Measurements from ENCODE around the gene LETM1.

LETM1 gene

DNA sequence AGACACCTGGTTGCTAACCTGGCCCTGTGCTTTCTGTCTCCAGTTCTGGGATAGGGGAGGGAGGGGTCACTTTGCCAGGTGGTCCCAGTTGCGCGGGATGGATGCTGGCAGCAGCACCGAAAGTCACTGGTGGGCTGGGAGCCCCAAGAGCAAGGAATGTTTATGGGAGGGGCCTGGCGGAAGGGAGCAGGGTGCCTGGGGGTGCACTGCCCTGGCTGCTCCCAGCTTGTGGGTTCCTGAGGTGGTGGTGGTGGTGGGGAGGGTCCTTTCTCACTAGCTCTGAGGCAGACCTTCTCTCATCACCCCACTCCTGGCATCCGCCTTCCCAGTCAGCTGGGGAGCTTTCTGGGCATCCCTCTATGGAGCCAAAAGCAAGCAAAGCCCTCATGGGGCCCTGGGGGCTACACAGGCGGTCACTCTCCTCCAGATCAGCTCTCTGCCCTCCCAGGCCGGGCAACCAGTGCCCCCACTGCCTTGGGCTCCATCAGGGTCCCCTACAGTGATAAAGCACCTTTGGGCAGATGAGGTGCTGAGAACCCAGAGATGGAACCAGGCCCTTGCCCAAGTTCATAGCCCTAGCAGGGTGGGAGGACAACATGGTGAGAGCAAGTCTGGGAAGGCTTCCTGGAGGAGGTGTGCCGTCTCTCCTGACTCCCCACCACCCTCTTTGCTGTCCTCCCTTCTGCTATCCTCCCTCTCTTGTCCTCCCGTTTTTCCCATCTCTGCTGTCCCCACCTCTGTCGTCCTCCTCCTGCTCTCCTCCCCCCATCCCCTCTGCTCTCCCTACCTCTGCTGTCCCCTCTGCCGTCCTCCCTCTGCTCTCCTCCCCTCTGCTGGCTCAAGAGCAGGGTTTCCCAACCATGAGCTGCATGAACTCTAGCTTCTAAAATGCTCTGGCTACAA, 46.9 kb downstream of the LETM1 start:
- DNase-seq (ENCODE audit: low read depth in 1 of 2, low spot score in 1 of 2): no peak

DNA sequence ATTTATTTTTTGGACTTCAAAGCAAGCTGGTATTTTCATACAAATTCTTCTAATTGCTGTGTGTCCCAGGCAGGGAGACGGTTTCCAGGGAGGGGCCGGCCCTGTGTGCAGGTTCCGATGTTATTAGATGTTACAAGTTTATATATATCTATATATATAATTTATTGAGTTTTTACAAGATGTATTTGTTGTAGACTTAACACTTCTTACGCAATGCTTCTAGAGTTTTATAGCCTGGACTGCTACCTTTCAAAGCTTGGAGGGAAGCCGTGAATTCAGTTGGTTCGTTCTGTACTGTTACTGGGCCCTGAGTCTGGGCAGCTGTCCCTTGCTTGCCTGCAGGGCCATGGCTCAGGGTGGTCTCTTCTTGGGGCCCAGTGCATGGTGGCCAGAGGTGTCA, 47.6 kb downstream of the LETM1 start:
- no peak for DNase-seq (ENCODE audit: low read depth in 1 of 2, low spot score in 1 of 2)

DNA sequence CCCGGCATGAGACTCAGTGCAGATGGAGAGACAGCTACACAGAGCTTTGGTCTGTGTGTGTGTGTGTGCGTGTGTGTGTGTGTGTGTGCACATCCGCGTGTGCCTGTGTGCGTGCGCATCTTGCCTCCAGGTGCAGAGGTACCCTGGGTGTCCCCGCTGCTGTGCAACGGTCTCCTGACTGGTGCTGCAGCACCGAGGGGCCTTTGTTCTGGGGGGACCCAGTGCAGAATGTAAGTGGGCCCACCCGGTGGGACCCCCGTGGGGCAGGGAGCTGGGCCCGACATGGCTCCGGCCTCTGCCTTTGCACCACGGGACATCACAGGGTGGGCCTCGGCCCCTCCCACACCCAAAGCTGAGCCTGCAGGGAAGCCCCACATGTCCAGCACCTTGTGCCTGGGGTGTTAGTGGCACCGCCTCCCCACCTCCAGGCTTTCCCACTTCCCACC, 48.6 kb downstream of the LETM1 start:
- DNase-seq (ENCODE audit: low read depth in 1 of 2, low spot score in 1 of 2): no peak

DNA sequence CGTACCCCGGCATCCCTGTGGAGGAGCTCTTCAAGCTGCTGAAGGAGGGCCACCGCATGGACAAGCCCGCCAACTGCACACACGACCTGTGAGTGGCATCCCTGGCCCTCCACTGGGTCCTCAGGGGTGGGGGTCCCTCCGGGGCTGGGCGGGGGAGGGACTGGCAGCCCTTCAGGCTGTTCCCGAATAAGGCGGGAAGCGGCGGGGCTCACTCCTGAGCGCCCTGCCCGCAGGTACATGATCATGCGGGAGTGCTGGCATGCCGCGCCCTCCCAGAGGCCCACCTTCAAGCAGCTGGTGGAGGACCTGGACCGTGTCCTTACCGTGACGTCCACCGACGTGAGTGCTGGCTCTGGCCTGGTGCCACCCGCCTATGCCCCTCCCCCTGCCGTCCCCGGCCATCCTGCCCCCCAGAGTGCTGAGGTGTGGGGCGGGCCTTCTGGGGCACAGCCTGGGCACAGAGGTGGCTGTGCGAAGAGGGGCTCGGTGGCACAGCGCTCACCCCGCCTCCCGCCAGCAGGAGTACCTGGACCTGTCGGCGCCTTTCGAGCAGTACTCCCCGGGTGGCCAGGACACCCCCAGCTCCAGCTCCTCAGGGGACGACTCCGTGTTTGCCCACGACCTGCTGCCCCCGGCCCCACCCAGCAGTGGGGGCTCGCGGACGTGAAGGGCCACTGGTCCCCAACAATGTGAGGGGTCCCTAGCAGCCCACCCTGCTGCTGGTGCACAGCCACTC, 49.2 kb downstream of the LETM1 start:
- no peak for DNase-seq (ENCODE audit: low read depth in 1 of 2, low spot score in 1 of 2)

DNA sequence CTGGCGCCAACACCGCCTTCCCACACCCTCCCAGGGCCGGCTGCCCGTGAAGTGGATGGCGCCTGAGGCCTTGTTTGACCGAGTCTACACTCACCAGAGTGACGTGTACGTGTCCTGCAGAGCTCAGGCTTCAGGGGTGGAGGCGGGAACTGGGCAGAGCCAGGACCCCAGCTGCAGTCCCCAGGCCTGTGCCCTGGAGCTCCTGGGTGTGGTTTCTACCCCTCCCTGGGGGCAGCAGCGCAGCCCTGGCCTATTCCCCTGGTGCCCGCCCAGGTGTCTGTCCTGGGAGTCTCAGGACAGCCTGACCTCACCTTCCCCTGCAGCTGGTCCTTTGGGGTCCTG, 49.8 kb downstream of the LETM1 start:
- no peak for DNase-seq (ENCODE audit: low read depth in 1 of 2, low spot score in 1 of 2)

DNA sequence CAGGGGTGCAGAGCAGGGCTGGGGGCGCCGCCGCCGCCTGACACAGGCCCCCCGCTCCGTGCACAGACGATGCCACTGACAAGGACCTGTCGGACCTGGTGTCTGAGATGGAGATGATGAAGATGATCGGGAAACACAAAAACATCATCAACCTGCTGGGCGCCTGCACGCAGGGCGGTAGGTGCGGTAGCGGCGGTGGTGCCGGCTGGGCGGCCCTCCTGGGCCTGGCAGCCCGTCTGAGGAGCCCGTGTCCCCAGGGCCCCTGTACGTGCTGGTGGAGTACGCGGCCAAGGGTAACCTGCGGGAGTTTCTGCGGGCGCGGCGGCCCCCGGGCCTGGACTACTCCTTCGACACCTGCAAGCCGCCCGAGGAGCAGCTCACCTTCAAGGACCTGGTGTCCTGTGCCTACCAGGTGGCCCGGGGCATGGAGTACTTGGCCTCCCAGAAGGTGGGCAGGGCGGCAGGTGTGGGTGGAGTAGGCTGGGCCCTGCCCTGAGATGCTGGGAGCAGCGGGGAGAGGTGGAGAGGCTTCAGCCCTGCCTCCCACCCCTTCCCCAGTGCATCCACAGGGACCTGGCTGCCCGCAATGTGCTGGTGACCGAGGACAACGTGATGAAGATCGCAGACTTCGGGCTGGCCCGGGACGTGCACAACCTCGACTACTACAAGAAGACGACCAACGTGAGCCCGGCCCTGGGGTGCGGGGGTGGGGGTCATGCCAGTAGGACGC, 50.3 kb downstream of the LETM1 start:
- DNase-seq (ENCODE audit: low read depth in 1 of 2, low spot score in 1 of 2): no peak

DNA sequence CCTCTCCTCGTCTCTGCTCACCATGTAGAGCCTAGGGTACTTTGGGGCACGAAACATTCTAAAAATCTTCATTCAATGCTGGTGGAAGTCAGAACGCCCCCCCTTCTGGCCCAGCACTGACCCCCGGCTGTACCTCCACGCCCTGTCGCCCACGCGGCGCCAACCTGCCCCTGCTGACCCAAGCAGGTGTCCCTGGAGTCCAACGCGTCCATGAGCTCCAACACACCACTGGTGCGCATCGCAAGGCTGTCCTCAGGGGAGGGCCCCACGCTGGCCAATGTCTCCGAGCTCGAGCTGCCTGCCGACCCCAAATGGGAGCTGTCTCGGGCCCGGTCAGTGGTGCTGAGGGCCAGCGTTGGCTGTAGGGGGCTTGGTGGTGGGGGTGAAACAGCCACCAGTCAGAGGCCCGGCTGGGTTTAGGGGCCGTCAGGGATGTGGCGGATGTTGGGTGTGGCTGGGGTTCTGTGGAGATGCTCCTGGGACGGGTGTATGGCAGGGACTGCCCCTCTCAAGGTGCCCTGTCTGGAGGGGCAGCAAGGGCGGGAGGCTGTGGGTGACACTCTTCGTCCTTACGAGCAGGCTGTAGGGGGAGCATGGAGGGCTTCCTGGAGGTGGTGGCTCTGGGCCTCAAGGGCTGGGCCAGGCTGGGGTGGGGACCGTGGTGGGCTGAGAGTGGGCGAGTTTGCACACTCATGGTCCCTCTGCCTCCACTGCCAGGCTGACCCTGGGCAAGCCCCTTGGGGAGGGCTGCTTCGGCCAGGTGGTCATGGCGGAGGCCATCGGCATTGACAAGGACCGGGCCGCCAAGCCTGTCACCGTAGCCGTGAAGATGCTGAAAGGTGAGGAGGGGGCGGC, 51.1 kb downstream of the LETM1 start:
- no peak for DNase-seq (ENCODE audit: low read depth in 1 of 2, low spot score in 1 of 2)

DNA sequence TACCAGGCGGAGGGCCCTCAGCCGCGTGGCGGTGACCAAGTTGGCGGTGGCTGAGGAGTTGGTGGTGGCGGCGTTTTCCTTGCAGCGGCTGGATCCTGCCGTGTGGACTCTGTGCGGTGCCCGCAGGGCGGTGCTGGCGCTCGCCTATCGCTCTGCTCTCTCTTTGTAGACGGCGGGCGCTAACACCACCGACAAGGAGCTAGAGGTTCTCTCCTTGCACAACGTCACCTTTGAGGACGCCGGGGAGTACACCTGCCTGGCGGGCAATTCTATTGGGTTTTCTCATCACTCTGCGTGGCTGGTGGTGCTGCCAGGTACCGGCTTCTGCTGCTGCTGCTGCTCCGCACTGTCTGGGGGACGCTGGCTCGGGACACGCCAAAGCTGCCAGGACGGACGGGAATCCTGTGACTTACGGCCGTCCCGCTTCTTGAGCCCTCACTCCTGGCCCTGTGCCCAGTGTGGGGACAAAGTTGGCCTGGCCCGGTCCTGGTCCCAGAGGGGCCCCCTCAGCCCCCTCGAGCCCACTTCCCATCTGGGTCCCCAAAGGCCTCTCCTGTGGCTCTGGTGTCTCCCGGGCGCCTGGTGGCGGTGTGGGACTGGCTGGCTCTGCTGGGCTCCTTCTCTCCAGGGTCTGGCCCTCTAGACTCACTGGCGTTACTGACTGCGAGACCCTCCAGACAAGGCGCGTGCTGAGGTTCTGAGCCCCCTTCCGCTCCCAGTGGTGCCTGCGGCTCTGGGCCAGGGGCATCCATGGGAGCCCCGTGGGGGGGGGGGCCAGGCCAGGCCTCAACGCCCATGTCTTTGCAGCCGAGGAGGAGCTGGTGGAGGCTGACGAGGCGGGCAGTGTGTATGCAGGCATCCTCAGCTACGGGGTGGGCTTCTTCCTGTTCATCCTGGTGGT, 52.2 kb downstream of the LETM1 start:
- no peak for DNase-seq (ENCODE audit: low read depth in 1 of 2, low spot score in 1 of 2)

DNA sequence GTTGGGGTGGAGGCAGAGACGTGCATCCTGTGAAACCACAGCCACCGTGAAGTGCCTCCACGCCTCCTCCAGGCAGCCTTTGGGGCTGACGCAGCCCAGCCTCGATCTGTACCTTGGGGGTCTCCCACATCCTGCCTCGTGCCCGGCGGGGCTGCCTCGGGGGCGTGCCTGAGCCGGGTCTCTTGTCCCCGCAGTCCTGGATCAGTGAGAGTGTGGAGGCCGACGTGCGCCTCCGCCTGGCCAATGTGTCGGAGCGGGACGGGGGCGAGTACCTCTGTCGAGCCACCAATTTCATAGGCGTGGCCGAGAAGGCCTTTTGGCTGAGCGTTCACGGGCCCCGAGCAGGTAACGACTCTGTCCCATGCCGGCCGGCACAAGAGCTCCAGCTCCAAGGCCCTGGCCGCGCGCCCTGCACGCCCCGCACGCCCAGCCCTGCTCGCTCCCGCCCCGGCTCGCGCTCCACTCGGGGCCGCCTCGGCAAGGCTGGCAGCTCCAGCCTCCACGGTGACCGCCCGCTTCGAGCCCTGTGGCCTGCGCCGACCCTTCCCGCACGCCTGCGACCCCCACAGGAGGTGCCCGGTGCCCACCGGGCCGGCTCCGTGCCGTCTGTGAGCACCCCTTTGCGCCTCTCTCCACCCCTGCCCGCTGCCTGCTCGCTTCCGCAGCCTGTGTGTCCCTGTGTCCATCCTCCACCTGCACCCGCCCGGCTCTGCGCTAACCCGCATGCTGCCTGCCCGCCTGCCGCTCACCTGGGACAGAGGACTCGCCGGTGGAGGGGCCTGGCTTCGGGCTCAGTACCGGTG, 53.0 kb downstream of the LETM1 start:
- DNase-seq (ENCODE audit: low read depth in 1 of 2, low spot score in 1 of 2): no peak

DNA sequence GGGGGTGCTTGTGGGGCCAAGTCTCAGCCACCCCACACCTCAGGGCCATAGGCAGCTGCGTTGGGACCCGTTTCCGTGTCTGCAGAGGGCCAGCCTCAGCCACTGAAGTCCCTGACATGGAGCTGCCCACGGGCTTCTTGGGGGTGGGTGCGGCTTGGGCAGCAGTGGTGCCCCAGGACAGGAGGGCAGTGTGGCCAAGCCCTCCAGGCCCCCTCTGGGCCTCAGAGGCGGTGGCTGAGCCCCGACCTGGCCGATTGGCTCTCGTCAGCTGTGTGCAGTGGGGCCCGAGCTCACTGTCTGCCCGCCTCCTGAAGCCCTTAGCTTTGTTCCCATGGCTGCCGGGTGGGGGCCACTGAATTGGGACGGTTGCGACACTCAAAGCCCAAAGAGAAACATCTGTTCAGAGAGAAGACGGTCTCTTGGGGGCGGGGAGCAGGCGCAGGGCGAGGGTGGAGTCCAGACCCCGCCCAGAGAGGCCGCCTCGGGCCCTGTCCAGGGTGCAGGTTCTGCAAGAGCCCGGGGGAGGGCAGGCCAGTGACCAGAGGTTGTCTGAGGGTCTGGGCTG, 53.7 kb downstream of the LETM1 start:
- no peak for DNase-seq (ENCODE audit: low read depth in 1 of 2, low spot score in 1 of 2)

DNA sequence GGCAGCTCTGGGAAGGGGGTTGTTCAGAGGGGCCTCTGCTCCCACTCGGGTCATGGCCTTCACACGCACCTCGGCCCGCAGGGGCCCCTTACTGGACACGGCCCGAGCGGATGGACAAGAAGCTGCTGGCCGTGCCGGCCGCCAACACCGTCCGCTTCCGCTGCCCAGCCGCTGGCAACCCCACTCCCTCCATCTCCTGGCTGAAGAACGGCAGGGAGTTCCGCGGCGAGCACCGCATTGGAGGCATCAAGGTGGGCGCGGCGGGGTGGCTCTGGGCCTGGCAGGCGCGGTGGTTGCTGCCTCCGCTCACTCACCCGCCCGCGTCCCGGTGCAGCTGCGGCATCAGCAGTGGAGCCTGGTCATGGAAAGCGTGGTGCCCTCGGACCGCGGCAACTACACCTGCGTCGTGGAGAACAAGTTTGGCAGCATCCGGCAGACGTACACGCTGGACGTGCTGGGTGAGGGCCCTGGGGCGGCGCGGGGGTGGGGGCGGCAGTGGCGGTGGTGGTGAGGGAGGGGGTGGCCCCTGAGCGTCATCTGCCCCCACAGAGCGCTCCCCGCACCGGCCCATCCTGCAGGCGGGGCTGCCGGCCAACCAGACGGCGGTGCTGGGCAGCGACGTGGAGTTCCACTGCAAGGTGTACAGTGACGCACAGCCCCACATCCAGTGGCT, 54.5 kb downstream of the LETM1 start:
- no peak for DNase-seq (ENCODE audit: low read depth in 1 of 2, low spot score in 1 of 2)

DNA sequence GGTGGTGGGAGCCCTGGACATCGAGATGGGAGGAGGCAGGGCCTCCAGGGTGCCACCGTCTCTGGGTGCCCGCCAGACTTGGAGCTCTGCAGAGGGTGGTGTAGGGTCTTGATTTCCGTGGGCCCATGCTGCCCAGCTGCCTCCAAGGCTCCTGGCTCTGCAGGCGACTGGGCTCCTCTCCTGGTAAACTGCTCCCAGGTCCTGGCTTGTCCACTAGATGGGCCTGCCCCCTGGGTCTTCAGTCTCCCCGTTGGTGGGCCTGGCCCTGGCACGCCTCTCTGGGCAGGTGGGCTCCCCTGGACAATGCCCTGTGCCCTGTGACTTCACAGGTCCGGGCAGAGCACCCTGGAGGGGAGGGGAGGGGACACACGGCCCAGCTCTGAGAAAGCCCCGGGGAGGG, 55.2 kb downstream of the LETM1 start:
- no peak for DNase-seq (ENCODE audit: low read depth in 1 of 2, low spot score in 1 of 2)

DNA sequence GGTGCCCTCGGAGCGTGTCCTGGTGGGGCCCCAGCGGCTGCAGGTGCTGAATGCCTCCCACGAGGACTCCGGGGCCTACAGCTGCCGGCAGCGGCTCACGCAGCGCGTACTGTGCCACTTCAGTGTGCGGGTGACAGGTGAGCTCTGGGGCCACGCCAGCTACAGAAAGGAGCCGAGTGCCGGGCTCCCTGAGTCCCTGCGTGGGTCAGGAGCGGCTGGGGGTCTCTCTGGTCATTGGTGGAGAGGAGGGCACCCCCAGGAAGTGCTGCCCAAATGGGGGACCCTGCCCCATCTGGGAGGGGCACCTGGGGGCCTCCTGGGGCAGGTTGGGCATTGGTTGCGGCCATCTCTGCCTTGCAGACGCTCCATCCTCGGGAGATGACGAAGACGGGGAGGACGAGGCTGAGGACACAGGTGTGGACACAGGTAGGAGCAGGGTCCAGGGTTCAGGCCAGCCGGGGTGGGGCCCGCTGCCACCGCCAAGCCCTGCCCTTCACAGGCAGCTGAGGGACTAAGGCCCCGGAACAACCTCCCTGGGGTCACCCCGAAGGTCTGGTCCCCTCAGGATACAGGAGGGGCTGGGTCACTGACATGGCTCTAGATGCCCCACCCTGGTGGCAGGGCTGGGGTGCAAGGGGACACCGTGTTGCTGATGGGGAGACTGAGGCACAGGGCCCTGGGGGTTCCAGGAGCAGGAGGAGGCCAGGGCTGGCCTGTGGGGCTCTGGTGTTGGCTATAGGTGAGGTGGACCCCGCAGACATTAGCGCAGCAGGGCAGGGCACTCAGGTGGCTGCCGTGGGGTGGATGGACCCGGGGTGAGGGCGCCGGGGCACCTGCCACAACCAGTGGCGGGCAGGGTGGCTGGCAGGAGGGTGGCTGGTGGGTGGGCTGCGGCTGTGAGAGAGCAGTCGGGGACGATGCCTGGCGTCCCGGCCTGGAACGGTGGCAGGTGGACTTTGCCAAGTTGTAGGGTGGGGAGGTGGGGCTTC, 56.3 kb downstream of the LETM1 start:
- no peak for DNase-seq (ENCODE audit: low read depth in 1 of 2, low spot score in 1 of 2)

DNA sequence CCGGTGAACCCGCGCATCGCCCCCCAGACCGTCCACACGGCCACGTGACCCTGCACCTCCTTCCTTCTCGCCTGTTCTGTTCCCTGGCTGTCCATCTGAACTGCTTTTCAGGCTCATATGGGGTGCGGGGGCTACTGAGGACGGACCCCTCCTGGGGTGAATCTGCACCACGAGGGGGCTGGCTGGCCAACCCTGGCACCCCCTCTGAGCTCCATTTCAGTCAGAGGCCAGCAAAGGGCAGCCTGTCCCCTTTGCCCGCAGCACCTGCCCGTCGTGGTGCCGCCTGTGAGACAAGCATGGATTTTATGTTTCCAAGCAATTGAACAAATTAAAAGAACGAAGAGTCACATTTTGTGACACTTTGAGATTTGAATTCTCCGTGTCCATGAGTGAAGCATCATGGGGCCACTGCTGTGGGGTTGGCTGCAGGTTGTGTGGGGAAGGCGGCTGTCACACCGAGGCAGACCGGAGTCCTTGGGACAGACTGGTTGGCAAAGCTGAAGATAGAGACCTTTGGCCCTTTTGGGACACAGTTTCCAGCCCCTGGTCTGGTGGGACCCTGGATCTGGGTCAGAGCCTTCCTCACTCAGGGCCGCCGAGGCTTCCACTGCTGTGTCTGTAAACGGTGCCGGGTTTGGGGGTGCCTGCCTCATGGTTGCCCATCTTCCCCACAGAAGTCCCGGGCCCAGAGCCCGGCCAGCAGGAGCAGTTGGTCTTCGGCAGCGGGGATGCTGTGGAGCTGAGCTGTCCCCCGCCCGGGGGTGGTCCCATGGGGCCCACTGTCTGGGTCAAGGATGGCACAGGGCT, 57.2 kb downstream of the LETM1 start:
- DNase-seq (ENCODE audit: low read depth in 1 of 2, low spot score in 1 of 2): no peak

DNA sequence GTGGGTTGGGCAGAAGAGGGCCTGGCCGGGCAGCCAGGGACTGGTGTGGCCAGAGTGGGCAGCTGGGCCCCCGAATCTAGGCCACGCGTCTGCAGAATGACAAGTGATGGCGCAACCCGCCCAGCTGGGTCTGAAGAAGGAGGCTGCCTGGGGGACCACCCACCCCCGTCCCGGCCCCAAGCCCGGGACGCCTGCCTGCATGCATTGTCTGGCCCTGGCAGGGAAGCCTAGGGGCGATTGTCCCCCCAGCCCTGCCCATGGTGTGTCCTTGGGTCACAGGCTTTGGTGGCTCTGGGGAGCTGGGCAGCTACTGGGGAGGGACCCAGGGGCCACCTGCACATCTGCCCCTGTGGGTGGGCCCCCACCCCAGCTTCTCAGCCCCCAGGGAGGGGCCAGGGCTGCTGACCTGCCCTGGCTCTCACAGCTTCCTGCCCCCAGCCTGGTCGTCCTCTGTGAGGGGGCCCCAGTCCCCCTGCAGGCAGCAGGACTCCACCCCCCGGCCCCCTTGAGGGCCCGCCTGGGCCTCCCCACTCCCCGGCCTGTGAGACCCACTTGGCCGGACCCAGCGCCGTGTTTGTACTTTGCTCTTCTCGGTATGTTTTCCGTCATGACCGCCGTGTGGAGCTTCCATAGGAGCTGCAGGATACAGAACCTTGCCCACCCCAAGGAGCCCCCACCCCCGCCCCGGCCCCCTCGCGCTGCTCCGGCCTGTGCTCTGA, 57.9 kb downstream of the LETM1 start:
- no peak for DNase-seq (ENCODE audit: low read depth in 1 of 2, low spot score in 1 of 2)
